HepG2 (cell line): Measurements from ENCODE around the gene A1CF. TPM values are rescaled to one million over a fixed set of nuclear protein-coding genes. Genes with fewer than 3 reads are reported as not detected.

Experiments
- ATAC-seq: fragments of 200-7000 bp; cut with Tn5 transposase; 3 replicates; pipeline ENCODE4 v1.9.1; 2020; ENCODE audit warnings: mild to moderate bottlenecking, moderate library complexity
- BruUV-seq: library from RNA; stranded (reverse); fragments of 400-500 nt; replicated peaks from 2 replicates; lab custom pipeline; 2021; lab: Mats Ljungman, UMichigan
- CTCF ChIA-PET: fragments of 300-600 bp; formaldehyde crosslinking; extraction: SDS; loops from one replicate; lab custom pipeline; 2021; ENCODE audit warnings: low total read pairs, inconsistent platforms, low intra/inter-chr PET ratio; lab: Yijun Ruan, JAX
- POLR2A ChIA-PET: fragments of 350-600 bp; sonication (Branson Sonifier 250); formaldehyde crosslinking; loops from one replicate; lab custom pipeline; 2020; ENCODE audit warnings: antibody characterized with exemption, inconsistent platforms; lab: Yijun Ruan, JAX
- DNase-seq: peaks from one replicate; pipeline ENCODE4 v3.0.0-alpha.2; 2015; ENCODE audit warnings: low spot score
- FAIRE-seq: peaks from 3 replicates; lab custom pipeline; 2011; peaks lifted over from hg19 to GRCh38; lab: Jason Lieb, UNC
- H2AFZ ChIP-seq: one replicate; pipeline ENCODE4 v1.6.1; 2011; ENCODE audit warnings: low read length, inconsistent platforms
- H3K27ac ChIP-seq: fragments of 300-600 bp; 3 replicates; pipeline ENCODE4 v1.8.0; 2011; ENCODE audit warnings: mixed run types, mild to moderate bottlenecking, mixed read lengths, low read length, inconsistent platforms; ENCODE audit not compliant: insufficient read depth; ENCODE audit errors: extremely low read length
- H3K27me3 ChIP-seq, 2 experiments: fragments of 200-600 bp in 1 of 2; 2 replicates in 1 of 2; 3 replicates in 1 of 2; pipeline versions ENCODE4 v1.6.0 to v1.8.0; 2011; ENCODE audit warnings: low read length in 2 of 2, mild to moderate bottlenecking in 2 of 2, moderate library complexity in 2 of 2, inconsistent platforms in 1 of 2; ENCODE audit not compliant: insufficient read depth in 2 of 2, control insufficient read depth in 1 of 2
- H3K36me3 ChIP-seq, 2 experiments: fragments of 200-600 bp in 1 of 2; replicated peaks in 1 of 2; 2 replicates in 1 of 2; 3 replicates in 1 of 2; pipeline versions ENCODE4 v1.5.1 to v1.8.0; 2011; ENCODE audit warnings: low read length in 2 of 2, inconsistent platforms in 1 of 2; ENCODE audit not compliant: insufficient read depth in 2 of 2, control insufficient read depth in 1 of 2
- H3K4me1 ChIP-seq: 2 replicates; pipeline ENCODE4 v1.5.1; 2012; ENCODE audit warnings: low read length, inconsistent platforms; ENCODE audit not compliant: insufficient read depth
- H3K4me2 ChIP-seq: 2 replicates; pipeline ENCODE4 v1.6.0; 2011; ENCODE audit warnings: low read depth, low read length, inconsistent platforms
- H3K4me3 ChIP-seq, 3 experiments: fragments of 200-600 bp in 1 of 3; sonication (generic), shearing (Covaris generic) in 1 of 3; replicated peaks in 1 of 3; 2 replicates each; pipeline ENCODE4 v1.5.1; 2011 to 2016; ENCODE audit warnings: low read length in 3 of 3, inconsistent platforms in 2 of 3, low read depth in 2 of 3, mild to moderate bottlenecking in 2 of 3, control low read depth in 1 of 3, mixed read lengths in 1 of 3; ENCODE audit not compliant: insufficient read depth in 1 of 3
- H3K79me2 ChIP-seq: one replicate; pipeline ENCODE4 v1.6.1; 2011; ENCODE audit warnings: low read length, inconsistent platforms; ENCODE audit not compliant: insufficient read depth
- H3K9ac ChIP-seq: 2 replicates; pipeline ENCODE4 v1.6.0; 2011; ENCODE audit warnings: mild to moderate bottlenecking, low read depth, low read length, inconsistent platforms; ENCODE audit not compliant: insufficient read depth
- H3K9me3 ChIP-seq: 2 replicates; pipeline ENCODE4 v1.5.1; 2012; ENCODE audit warnings: mild to moderate bottlenecking, low read length
- H4K20me1 ChIP-seq: 2 replicates; pipeline ENCODE4 v1.6.0; 2011; ENCODE audit warnings: inconsistent platforms, mild to moderate bottlenecking, low read length, moderate library complexity; ENCODE audit not compliant: insufficient read depth
- MAFK ChIP-seq, 2 experiments: IDR thresholded peaks in 1 of 2; conservative IDR thresholded peaks in 1 of 2; 2 replicates each; pipeline ENCODE4 v1.6.1; 2011; ENCODE audit warnings: improper control_type of control experiment in 2 of 2, low read length in 2 of 2
- MTA1 ChIP-seq: sonication (generic); formaldehyde crosslinking; IDR thresholded peaks from 2 replicates; pipeline ENCODE4 v1.4.0; 2020; ENCODE audit warnings: missing genetic modification reagents, mild to moderate bottlenecking, borderline replicate concordance
- RARA ChIP-seq: IDR thresholded peaks from 2 replicates; pipeline ENCODE4 v1.6.1; 2016; ENCODE audit warnings: missing genetic modification reagents, missing compliant biosample characterization
- RBM22 ChIP-seq: fragments of 200-400 bp; formaldehyde crosslinking; optimal IDR thresholded peaks from 2 replicates; pipeline ENCODE3; 2017; ENCODE audit warnings: mild to moderate bottlenecking, low read length, moderate library complexity
- ZNF446 ChIP-seq: sonication (generic); formaldehyde crosslinking; IDR thresholded peaks from 2 replicates; pipeline ENCODE4 v1.5.0; 2020; ENCODE audit warnings: mild to moderate bottlenecking, missing genetic modification reagents
- ZNF557 ChIP-seq: sonication (generic); formaldehyde crosslinking; IDR thresholded peaks from 2 replicates; pipeline ENCODE4 v1.4.0; 2020; ENCODE audit warnings: missing genetic modification reagents
- ZNF749 ChIP-seq: sonication (generic); formaldehyde crosslinking; IDR thresholded peaks from 2 replicates; pipeline ENCODE4 v1.8.0; 2022; ENCODE audit warnings: mild to moderate bottlenecking, missing genetic modification reagents, moderate library complexity, borderline replicate concordance
- WGBS: methylation state at CpG from one replicate; pipeline ENCODE4 v1.1.6; 2017; ENCODE audit warnings: low lambda C conversion rate; 5-methylcytosine and 5-hydroxymethylcytosine counted together
- in situ Hi-C: cut with HindIII; loops from 2 replicates; pipeline ENCODE4 v1.10.0; 2017; ENCODE audit warnings: low pct_unique_long_range_greater_than_20kb; ENCODE audit not compliant: extremely low pct_ligation_motif_present
- intact Hi-C: fragments of 100-400 bp; cut with micrococcal nuclease; formaldehyde crosslinking; loops from one replicate; pipeline ENCODE4 v1.10.0; 2022; ENCODE audit not compliant: unreplicated experiment
- polyA plus RNA-seq, 8 experiments: library from polyadenylated mRNA; depleted of rRNA in 3 of 8; stranded (reverse) in 7 of 8; unstranded in 1 of 8; fragments of >200 nt; fragmentation: Illumina TruSeq in 4 of 8; extraction: Trizol in 4 of 8; gene quantifications; 2 replicates each; pipeline versions ENCODE4 v1.2.1 to v1.2.3, GENCODE V29; 2011 to 2016; ENCODE audit warnings: low read depth in 4 of 8, missing spikeins in 1 of 8, mixed read lengths in 1 of 8; ENCODE audit not compliant: insufficient read depth in 1 of 8
- total RNA-seq, 5 experiments: library from RNA; depleted of rRNA; stranded (reverse); fragments of >200 nt; fragmentation: Illumina TruSeq; extraction: Trizol; gene quantifications; 2 replicates each; pipeline ENCODE4 v1.2.3, GENCODE V29; 2016; ENCODE audit warnings: low read depth in 1 of 5
- TF ChIP-seq, protein P1 (sequence below): sonication (generic); formaldehyde crosslinking; IDR thresholded peaks from 2 replicates; pipeline ENCODE4 v1.4.0; 2020; ENCODE audit warnings: missing genetic modification reagents

Gene A1CF
- total and polyA plus RNA-seq, 2 of the 13 experiments (the other 11 are each of a cell fraction or from before 2014, with no cell fraction given) = 56.1 to 58.1 TPM

- Histone ChIP-seq H3K27ac (no peak overlapping the region), H3K27me3 (no peaks in the 10 kb centered on the region), H3K79me2 (no peaks in the 10 kb centered on the region), H3K36me3 (peaks cover 6 to 30% of the 10 kb centered on the region in 2 experiments), H4K20me1 (no peaks in the 10 kb centered on the region), H3K9me3 (no peaks in the 10 kb centered on the region), H3K4me2 (no peak overlapping the region), H3K9ac (no peak overlapping the region), H3K4me1 (peaks cover 24% of the 10 kb centered on the region), H3K4me3 (no peak overlapping the region), H2AFZ (no peak overlapping the region)
- ATAC-seq (no peak), FAIRE-seq (no peak), DNase-seq (no peak)
- BruUV-seq = no TSS peak
- in situ Hi-C loops = no loop called here
- ChIA-PET CTCF (no interaction called here), POLR2A (no interaction called here)
- intact Hi-C loops = no loop called here
- TF ChIP-seq ZNF446 (CRISPR knock-in tag) (no peak), ZNF749 (no peak), ZNF557 (no peak), RBM22 (peak; percentile 29), MTA1 (no peak), RARA (no peak)
- WGBS = 75% methylated on average over 2 of the region's 2 CpGs
Measured at GRCh38 chr10:50805981-50806622, 79.3 kb downstream of the A1CF start.

DNA sequence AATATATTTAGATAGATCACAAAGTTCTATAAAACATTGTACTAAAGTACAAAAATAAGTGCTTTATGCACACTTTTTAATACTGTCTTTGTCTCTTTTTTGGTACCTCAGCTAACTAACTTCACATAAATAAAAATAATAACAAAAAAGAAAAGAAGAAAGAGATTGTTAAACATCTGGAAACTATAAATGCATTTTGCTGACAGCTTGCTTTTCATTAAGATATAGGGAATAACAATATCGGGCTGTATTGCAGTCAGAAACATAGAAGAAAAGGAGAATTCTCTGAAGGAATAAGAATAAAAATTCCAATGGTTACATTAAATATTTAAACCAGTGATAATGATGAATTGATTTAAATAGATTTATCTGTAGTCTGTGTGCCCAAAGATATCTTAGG is 85.8 kb downstream of the A1CF start:
- no peak overlapping the region for H2AFZ ChIP-seq
- H4K20me1 ChIP-seq = no peaks in the 10 kb centered on the region
- TF ChIP-seq, protein P1, sequence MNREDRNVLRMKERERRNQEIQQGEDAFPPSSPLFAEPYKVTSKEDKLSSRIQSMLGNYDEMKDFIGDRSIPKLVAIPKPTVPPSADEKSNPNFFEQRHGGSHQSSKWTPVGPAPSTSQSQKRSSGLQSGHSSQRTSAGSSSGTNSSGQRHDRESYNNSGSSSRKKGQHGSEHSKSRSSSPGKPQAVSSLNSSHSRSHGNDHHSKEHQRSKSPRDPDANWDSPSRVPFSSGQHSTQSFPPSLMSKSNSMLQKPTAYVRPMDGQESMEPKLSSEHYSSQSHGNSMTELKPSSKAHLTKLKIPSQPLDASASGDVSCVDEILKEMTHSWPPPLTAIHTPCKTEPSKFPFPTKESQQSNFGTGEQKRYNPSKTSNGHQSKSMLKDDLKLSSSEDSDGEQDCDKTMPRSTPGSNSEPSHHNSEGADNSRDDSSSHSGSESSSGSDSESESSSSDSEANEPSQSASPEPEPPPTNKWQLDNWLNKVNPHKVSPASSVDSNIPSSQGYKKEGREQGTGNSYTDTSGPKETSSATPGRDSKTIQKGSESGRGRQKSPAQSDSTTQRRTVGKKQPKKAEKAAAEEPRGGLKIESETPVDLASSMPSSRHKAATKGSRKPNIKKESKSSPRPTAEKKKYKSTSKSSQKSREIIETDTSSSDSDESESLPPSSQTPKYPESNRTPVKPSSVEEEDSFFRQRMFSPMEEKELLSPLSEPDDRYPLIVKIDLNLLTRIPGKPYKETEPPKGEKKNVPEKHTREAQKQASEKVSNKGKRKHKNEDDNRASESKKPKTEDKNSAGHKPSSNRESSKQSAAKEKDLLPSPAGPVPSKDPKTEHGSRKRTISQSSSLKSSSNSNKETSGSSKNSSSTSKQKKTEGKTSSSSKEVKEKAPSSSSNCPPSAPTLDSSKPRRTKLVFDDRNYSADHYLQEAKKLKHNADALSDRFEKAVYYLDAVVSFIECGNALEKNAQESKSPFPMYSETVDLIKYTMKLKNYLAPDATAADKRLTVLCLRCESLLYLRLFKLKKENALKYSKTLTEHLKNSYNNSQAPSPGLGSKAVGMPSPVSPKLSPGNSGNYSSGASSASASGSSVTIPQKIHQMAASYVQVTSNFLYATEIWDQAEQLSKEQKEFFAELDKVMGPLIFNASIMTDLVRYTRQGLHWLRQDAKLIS (CRISPR knock-in tag) = no peak
- peak in 1 of 2 experiments; percentile 51; a peak in 2 of 4 replicates for TF ChIP-seq MAFK (conservative IDR thresholded peaks at IDR 0.05 in 1 of 2, IDR thresholded peaks at IDR 0.05 in 1 of 2; ENCODE audit: low read length in 2 of 2)
- no peak for FAIRE-seq
- no peak overlapping the region for H3K9ac ChIP-seq
- POLR2A ChIA-PET = no interaction called here
- no peaks in the 10 kb centered on the region for H3K79me2 ChIP-seq
- in situ Hi-C loops = no loop called here
- H3K4me2 ChIP-seq = no peak overlapping the region
- CTCF ChIA-PET = no interaction called here
- peaks cover 10% of the 10 kb centered on the region for H3K4me1 ChIP-seq
- no TSS peak for BruUV-seq
- no peak overlapping the region for H3K27ac ChIP-seq
- intact Hi-C loops = loop anchor here (10.0 kb wide), 1 partner anchor 195 kb away; no protein-coding TSS in a partner anchor
- no peaks in the 10 kb centered on the region for H3K27me3 ChIP-seq
- H3K36me3 ChIP-seq = no peaks in the 10 kb centered on the region
- H3K9me3 ChIP-seq = no peaks in the 10 kb centered on the region
- H3K4me3 ChIP-seq = no peak overlapping the region
- DNase-seq = no peak
- WGBS = 100% methylated on average over 1 of the region's 1 CpG
- ATAC-seq = no peak
